Cardiac muscle cell (in vitro differentiated cells and primary cell): ENCODE measurements around the gene ZBTB17. TPM values are rescaled to one million over a fixed set of nuclear protein-coding genes. Genes with fewer than 3 reads are reported as not detected.

ENCODE experiments used
- DNase-seq, 2 donors: peaks; one replicate each; pipeline versions ENCODE4 v3.0.0 to v3.0.0-alpha.2; 2010 to 2017; ENCODE audit warnings: low read depth in 1 of 2, low spot score in 1 of 2
- H3K27ac ChIP-seq: fragments of 200-600 bp; sonication (generic); 2 replicates; pipeline ENCODE4 v1.5.1; 2016
- H3K27me3 ChIP-seq: fragments of 200-600 bp; sonication (generic); 2 replicates; pipeline ENCODE4 v1.6.0; 2016; ENCODE audit warnings: control low read depth
- H3K36me3 ChIP-seq: fragments of 200-600 bp; sonication (generic); 2 replicates; pipeline ENCODE4 v1.5.1; 2016; ENCODE audit warnings: control low read depth
- H3K4me1 ChIP-seq: fragments of 200-600 bp; sonication (generic); 2 replicates; pipeline ENCODE4 v1.8.1; 2017; ENCODE audit warnings: low read depth, mild to moderate bottlenecking, mixed run types
- H3K4me3 ChIP-seq: fragments of 200-600 bp; sonication (generic); 2 replicates; pipeline ENCODE4 v1.5.1; 2016; ENCODE audit warnings: mild to moderate bottlenecking
- H3K9me3 ChIP-seq: fragments of 200-600 bp; sonication (generic); 2 replicates; pipeline ENCODE4 v1.5.1; 2017; ENCODE audit warnings: low read depth, mild to moderate bottlenecking, control low read depth
- CTCF ChIP-seq: IDR thresholded peaks from 2 replicates; pipeline ENCODE4 v1.5.1; 2012; ENCODE audit warnings: low read depth, mild to moderate bottlenecking, low read length
- polyA plus RNA-seq: library from polyadenylated mRNA; unstranded; fragments of >200 nt; fragmentation: Nextera tagmentation; extraction: Ambion mirVana; gene quantifications from 2 replicates; pipeline ENCODE4 v1.2.1, GENCODE V29; 2016
- total RNA-seq: library from RNA; depleted of rRNA; stranded (reverse); fragments of >200 nt; gene quantifications from 2 replicates; pipeline ENCODE4 v1.2.3, GENCODE V29; 2016

Gene ZBTB17
- total and polyA plus RNA-seq, 2 experiments from 2014 or later: 47.1 to 64.0 TPM

GRCh38 chr1:15951341-15952153 is 24.4 kb downstream of the ZBTB17 start:
- no peak overlapping the region for H3K27ac ChIP-seq
- DNase-seq: no peak
- H3K27me3 ChIP-seq: no peaks in the 10 kb centered on the region
- H3K36me3 ChIP-seq: no peaks in the 10 kb centered on the region
- no peak overlapping the region for H3K4me3 ChIP-seq
- TF ChIP-seq CTCF: no peak
- H3K4me1 ChIP-seq: peaks cover 66% of the 10 kb centered on the region
- H3K9me3 ChIP-seq: no peaks in the 10 kb centered on the region

- Histone ChIP-seq H3K9me3 (no peaks in the 10 kb centered on the region), H3K4me1 (peaks cover 58% of the 10 kb centered on the region), H3K4me3 (no peak overlapping the region), H3K27ac (no peak overlapping the region), H3K27me3 (no peaks in the 10 kb centered on the region), H3K36me3 (no peaks in the 10 kb centered on the region)
- peak in 1 of 2 donors; percentile 88 for DNase-seq
- TF ChIP-seq CTCF: no peak
Observed at GRCh38 chr1:15950763-15951295, 25.1 kb downstream of the ZBTB17 start.

- TF ChIP-seq CTCF: no peak
- Histone ChIP-seq H3K27me3 (no peaks in the 10 kb centered on the region), H3K4me3 (no peak overlapping the region), H3K36me3 (no peaks in the 10 kb centered on the region), H3K4me1 (peaks cover 56% of the 10 kb centered on the region), H3K27ac (peak overlapping the region; percentile 70), H3K9me3 (no peaks in the 10 kb centered on the region)
- DNase-seq: no peak
Observed at GRCh38 chr1:15950302-15950701, 25.6 kb downstream of the ZBTB17 start.

- Histone ChIP-seq H3K4me3 (no peak overlapping the region), H3K4me1 (peaks cover 56% of the 10 kb centered on the region), H3K27ac (peak overlapping the region; percentile 70), H3K27me3 (no peaks in the 10 kb centered on the region), H3K36me3 (peaks cover under 1% of the 10 kb centered on the region), H3K9me3 (no peaks in the 10 kb centered on the region)
- TF ChIP-seq CTCF: no peak
- peak; percentile 56 to 98 for DNase-seq
Observed at GRCh38 chr1:15949453-15950245, 26.3 kb downstream of the ZBTB17 start.

GRCh38 chr1:15948595-15949452 is 27.1 kb downstream of the ZBTB17 start:
- H3K36me3 ChIP-seq: peaks cover 9% of the 10 kb centered on the region
- no peak overlapping the region for H3K4me3 ChIP-seq
- H3K9me3 ChIP-seq: no peaks in the 10 kb centered on the region
- DNase-seq: peak in 1 of 2 donors; percentile 97
- no peaks in the 10 kb centered on the region for H3K27me3 ChIP-seq
- no peak overlapping the region for H3K27ac ChIP-seq
- peaks cover 49% of the 10 kb centered on the region for H3K4me1 ChIP-seq
- no peak for TF ChIP-seq CTCF
